Measurements from ENCODE around the gene WFDC1.
"Not testable (repeated sequence)": the region's sequence is repeated elsewhere in the genome, so short reads cannot be mapped to it uniquely, and the experiment has no call there.

The WFDC1 gene

DNA sequence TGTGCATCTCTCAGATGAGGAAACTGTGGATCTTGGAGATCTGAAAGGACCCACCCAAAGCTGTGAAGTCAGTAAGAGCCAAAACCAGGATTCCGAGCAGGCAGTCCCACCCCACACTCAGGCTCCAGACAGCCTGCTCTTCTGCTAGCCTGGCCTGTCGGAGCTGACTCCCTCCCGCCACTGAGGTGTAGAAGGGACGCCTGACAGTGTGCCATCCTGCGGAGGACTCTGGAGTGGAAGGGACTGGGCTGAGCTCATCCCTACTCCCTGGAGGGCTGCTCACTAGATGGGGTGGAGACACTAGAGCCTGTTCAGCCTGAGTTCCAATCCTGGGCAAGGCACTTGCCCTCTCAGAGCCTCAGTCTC, 36.0 kb downstream of the WFDC1 start:
- DNase-seq, result no peak

DNA sequence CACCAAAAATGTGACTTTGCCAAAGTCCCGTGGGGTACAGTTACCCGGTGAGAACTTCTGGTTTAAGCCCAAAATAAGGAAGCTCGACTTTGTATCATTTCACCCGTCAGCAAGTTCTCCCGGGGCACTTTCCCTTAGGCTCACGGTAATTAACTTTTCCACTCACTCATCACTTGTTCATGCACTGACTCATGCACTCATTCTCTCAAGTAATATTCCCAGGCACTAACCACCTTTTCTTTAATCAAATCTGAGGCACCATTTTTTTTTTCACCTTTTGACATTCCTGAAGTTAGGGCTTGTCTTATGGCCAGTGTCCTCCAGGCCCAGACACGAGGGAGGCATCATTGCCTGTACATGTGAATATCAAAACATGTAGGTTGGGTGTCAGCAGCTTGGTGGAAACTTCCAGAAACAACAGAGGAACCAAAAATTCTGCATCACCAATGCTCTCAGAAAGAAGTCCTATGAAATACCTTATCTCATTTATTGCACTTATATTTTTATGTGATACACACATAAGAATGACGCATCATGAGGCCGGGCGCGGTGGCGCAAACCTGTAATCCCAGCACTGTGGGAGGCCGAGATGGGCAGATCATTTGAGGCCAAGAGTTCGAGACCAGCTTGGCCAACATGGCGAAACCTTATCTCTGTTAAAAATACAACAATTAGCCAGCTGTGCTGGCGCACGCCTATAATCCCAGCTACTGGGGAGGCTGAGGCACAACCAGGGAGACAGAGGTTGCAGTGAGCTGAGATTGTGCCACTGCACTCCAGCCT, 37.5 kb downstream of the WFDC1 start:
- no peak for DNase-seq

DNA sequence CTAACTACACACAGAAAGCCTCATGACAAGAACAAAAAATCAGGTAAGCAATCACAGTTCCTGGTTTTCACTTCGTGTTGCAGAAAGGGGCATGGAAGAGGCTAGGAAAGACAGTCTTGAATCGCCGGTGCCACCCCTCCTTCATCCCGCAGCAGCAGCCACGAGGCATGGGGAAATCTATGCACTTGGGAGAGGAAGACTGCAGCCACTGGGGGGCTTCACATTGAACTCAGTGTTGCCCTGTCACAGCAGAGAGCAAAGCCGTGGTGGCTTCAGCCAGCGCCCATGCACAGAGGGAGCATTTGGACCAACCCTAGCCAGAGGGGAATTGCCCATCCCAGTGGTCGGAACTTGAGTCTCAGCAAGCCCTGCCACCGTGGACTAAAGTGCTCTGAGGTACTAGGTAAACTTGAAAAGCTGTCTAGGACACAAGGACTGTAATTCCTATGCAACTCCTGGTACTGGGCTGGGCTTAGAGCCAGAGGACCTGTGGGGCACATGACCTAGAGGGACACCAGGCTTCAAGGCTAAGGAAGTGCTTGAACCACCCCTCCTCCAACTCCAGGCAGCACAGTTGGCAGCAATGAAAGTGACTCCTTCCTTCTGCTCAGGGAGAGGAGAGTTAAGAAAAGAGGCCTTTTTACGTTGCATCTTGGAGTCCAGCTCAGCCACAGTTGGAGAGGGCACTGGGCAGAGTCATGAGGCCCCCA, 38.5 kb downstream of the WFDC1 start:
- peak; percentile 10 for DNase-seq

DNA sequence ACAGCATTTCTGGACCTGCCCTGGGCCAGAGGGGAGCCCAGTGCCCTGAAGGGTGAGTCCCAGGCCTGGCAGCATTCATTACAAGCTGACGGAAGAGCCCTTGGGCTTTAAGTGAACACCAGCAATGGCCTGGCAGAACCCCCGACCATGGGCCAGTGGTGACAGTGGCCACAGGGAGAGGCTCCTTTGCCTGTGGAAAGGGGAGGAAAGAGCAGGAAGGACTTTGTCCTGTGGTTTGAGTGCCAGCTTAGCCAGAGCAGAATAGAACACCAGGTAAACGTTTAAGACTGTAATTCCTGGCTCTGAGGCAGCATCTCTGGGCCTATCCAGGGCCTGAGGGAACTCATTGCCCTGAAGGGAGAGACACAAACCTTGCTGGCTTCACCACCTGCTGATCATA, 39.4 kb downstream of the WFDC1 start:
- no peak for DNase-seq

DNA sequence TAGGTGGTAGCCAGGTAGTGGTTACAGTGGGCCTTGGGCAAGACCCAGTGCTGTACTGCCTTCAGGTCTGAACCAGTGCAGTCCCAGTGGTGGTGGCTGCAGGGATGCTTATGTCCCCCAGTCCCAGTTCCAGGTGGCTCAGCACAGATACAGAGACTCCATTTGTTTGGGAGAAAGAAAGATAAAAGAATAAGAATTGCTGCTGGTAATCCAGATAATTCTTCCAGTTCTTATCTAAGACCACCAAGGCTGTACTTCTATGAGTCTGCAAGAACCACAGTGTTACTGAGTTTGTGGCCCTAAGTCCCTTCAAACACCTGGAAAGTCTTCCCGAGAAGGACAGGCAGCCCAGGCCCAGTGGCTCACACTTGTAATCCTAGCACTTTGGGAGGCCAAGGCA, 39.8 kb downstream of the WFDC1 start:
- DNase-seq, result no peak

DNA sequence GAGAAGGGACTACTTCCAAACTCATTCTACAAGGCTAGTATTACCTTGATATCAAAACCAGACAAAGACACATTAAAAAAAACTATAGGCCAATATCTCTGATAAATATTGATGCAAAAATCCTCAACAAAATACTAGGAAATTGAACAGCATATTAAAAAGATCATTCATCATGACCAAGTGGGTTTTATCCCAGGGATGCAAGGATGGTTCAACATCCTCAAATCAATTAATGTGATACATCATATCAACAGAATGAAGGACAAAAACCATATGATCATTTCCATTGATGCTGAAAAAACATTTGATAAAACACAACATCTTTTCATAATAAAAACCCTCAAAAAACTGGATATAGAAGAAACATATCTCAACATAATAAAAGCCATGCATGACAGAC, 42.6 kb downstream of the WFDC1 start:
- not testable (repeated sequence) for DNase-seq

DNA sequence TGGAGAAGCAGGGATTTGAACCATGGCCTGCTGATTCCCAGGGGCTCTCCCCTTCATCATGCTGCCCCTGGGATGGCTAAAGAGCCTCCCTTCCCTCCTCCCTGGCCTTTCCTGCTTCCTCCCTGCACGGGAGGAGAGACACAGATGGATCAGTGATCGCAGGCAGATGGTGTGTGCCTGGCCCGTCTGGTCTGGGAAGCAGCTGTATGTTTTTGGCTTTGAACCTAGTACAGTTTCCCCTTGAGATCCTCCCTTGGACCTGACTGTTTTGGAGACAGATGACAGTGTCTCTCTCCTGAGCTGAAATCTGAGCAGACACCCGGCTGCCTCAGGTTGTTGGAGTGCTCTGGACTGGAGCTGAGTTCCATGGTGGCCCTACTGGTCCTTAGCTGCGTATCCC, 44.6 kb downstream of the WFDC1 start:
- no peak for DNase-seq

DNA sequence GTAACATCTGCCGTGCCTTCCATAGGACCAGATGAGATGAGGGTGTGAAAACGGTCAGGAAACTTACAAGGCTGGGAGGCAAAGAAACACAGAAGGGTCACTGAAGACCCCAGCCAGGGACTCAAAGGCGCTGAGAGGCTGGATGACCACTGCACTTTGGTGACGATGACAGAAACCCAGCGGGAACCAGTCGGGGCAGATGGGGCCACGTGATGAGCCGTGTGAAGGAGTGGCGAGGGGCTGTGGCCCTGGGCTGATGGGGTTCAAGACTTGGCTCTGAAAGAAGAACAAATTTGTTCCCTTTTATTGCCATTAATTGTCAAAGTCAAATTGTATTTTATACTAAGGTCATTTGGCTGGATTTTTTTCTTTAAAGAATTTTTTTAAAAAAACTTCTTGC, 45.1 kb downstream of the WFDC1 start:
- DNase-seq, result no peak

DNA sequence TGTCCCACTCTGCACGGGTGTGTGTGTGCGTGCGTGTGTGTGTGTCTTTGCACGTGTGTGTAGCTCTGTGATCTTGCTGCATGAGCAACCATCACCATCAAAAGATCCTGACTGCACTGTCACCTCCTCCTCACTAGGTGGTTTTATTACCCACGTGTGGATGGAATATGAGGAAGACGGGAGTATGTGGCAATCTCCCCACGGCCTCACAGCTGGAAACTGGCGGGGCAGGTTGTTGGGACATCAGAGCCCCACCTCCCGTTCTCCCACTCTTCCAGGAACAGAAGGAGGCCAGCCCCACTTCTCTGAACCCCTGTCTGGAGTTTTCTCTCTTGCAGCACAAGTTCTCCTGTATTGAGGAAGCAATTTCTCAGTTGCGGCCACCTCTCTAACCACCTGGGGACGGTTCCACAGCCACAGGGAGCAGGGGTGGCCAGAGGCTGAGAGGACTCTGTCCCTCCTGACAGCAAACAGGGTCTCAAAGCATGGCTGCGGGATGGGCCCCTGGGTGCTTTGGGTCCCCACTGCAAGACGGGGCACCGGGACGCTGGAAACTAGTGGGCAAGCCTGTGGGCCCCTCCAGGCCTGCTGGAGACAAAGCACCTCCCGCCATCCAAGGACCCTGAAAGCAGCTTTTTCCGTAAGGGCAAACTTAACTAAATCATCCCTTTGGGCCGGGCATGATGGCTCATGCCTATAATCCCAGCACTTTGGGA, 45.8 kb downstream of the WFDC1 start:
- no peak for DNase-seq

DNA sequence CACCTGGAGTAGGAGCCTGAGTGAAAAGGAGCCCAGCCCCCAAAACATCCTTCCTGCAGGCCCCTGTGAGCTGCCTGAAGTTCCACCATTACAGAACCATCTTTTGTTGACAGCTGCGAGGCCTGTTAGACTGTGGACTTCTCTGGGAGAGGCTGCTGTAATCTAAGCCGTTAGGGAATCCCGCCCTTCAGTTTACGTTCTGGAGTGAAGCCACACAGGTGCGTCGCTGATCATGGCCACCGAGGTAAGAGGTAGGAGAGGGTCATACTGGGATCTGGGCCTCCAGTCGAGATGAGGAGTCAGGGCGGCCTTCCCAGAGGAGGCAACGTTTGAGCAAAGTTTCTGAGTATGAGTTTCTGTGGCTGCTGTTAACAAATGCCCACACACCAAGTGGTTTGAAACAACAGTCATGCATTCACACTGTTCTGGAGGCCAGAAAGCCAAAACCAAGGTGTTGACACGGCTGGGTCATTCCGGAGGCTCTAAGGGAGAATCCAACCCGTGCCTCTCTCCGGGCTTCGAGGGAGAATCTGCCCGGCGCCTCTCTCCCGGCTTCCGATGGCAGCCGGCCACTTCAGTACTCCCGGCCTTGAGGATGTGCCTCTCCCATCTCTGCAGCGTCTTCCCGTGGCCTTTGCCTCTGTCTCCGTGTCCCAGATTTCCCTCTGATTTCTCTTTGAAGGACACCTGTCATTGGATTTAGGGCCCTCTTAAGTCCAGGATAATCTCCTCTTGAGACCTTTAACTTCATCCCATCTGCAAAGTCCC, 47.0 kb downstream of the WFDC1 start:
- DNase-seq, result no peak

DNA sequence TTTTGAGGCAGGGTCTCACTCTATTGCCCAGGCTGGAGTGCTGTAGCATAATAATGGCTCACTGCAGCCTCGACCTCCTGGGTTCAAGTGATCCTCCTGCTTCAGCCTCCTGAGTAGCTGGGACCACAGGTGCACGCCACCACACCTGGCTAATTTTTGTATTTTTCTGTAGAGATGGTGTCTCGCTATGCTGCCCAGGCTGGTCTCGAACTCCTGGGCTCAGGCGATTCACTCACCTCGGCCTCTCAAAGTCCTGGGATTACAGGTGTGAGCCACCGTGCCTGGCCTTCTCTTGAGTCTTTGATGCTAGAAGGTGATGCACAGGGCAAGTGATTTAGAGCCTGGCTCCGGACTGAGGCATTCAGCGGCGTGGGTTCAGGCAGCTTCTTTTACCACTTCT, 49.1 kb downstream of the WFDC1 start:
- DNase-seq, result not testable (repeated sequence)

DNA sequence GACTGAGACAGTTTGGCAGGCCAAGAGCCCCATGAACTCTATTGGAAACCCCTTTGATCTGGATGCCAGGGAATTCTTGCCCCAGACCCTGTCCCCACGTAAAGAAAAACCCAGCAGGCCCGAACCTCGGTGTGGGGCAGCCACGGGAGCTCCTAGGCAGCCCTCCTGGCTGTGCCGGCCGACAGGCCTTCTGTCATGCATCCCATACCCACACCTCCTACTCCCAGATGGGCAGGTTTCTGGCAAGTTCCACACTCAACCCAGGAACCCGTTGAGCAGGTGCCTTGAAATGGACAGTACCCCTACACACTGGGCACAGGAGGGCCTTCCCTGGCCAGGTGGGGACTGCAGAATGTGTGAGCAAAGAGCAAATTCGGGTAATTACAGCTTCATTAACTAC, 50.1 kb downstream of the WFDC1 start:
- no peak for DNase-seq

DNA sequence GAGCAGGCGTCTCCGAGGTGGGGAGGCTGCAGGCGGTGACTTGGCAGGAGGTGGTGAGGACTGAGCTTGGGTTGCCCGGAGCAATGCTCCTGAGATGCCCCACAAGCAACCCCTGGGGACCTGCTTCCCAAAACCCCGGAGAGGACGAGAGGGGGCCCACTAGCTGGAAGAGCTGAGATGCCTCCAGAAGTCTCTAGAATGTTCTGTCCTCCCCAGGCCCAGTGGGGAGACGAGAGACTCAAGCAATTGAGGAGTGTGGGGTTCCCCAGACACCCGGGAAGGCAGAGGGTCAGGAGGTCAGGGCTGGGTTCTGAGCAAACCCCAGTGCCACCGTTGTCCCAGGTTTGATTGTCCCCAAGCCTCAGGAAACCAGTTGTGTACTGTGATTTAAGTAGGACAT, 52.5 kb downstream of the WFDC1 start:
- no peak for DNase-seq

DNA sequence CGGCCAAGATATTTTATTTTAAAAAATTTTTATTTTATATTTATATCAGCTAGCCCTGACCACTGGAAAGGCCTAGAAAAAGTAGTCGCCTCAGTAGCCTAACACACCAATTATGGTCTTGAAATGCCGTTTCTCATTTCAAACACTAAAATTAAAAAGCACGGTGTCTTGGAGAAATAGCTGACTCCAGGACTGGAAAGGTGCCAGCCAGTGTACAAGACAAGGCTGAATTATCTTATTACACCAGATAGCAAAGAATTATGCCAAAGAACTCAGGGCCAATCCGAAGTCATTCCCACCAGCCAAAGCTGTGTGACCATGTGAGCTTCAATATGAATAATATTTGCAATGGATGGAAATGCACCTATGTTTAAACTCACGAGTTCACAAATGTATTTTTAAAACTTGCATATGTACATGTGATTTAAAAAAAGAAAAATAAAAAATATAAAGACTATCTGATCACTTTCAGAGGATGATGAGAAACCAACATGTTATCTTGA, 53.8 kb downstream of the WFDC1 start:
- no peak for DNase-seq

DNA sequence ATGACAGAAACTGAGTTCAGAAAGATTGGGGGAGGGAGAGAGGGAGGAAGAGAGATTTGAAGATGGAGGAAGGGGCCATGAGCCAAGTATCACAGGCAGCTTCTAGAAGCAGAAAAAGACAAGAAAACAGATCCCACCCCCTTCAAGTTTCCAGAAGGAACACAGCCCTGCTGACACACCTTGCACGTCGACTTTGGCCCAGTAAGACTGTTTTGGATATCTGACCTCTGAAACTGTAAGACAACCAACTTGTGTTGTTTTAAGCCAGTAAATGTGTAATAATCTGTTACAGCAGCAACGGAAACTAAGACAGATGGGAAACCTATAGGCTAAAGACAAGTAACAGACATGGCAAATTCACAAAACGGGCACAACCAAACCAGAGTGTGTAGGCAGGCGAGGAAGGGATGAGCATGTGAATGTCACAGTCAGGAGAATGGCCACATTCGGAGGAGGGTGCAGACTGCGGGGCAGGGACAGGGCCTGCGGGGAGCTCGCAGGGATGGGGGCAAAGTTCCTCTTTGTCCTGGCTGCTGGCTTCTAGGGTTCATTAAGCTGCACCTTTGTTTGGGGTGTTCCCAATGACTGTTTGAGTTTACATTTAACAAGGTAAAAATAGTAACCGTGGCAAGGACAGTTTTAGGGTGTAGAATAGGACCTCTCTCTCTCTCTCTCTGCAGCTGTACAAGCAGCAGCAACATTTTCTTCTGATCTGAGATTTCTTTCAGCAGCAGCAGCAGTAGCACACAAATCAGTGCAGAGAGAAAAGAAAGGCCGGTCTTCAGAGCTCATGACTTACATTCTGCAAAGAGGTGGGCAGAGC, 55.4 kb downstream of the WFDC1 start:
- DNase-seq, result no peak

DNA sequence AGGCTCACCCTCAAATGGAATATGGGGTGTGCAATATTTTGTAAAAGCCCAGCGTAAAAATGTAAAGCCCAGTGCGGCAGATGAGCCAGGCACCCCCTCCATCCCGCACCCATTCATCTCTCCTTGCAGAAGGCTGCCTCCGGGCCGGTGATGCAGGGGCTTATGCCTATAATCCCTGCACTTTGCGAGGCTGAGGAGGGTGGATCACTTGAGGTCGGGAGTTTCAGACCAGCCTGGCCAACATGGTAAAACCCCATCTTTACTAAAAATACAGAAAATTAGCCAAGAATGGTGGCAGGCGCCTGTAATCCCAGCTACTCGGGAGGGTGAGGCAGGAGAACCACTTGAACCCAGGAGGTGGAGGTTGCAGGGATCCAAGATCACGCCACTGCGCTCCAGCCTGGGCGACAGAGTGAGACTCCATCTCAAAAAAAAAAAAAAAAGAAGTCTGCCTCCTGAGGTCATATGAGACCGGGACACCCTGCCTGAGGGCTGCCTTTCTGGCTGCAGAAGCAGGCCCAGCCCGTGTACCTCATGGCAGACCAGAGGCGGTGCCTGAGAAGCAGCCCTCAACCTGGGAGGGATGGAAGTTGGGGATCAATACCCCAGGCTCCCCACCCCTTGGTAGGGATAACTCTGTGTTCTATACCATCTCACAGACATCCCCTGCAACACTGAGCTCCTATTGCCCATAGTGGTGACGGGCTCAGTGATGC, 56.2 kb downstream of the WFDC1 start:
- DNase-seq, result no peak

DNA sequence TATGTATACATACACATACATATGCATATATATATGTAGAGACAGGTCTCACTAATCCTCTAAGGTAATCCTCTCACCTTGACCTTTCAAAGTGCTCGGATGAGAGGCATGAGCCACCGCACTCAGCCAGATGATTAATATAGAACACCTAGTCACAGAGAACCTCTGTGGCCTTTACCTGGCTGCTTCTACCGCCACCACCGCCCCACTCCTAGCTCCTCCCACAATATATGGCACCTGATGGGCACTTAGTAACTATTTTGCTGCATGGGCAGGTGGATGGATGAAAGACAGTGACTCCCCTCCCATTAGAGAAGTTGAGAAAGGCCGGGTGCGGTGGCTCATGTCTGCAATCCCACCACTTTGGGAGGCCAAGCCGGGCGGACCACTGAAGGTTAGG, 57.0 kb downstream of the WFDC1 start:
- no peak for DNase-seq

DNA sequence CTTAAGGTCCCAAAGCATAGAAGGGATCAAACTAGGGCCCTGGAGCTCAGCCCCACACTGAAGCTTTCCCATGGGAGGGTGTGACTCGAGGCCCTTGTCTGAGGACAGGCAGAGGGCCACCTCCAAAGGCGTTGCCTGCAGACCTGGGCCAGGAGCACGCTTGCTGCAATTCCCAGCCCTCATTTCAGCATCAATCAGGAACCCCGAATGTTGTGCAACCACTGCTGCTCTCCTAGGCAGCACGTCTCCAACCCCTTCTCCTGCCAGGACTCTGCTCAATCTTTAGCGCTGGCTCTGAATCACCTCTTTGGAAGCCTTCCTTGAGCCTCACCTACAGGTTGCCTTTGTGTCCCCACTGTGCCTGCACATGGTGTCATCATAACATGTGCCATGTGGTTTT, 59.6 kb downstream of the WFDC1 start:
- DNase-seq, result no peak

DNA sequence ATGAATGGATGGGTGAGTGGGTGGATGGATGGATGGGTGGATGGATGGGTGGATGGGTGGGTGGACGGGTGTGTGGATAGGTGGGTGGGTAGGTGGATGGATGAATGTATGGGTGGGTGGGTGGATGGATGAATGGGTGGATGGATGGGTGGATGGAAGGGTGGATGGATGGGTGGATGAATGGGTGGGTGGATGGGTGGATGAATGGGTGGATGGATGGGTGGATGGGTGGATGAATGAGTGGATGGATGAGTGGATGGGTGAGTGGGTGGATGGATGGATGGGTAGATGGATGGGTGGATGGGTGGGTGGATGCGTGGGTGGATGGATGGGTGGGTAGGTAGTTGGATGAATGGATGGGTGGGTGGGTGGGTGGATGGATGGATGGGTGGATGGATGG, 60.5 kb downstream of the WFDC1 start:
- no peak for DNase-seq

DNA sequence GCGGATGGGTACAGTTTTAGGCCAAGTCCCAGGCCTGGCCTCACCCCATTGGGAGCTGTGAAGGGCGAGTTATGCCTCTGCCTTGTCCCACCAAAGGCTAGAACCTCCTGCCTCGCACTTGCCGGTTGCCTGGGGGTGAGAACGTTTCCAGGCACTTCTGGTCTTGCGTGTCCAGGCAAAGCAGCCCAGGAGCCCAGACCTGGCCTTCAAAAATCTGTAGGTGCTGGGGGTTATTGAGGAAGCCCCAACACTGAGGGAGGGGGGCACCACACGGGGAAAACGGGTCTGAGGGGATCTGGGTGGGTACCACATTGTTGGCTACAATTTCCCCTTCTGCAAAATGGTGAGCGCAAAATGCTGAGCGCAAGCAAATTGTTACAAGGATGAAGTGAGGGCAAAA, 61.5 kb downstream of the WFDC1 start:
- DNase-seq, result no peak

DNA sequence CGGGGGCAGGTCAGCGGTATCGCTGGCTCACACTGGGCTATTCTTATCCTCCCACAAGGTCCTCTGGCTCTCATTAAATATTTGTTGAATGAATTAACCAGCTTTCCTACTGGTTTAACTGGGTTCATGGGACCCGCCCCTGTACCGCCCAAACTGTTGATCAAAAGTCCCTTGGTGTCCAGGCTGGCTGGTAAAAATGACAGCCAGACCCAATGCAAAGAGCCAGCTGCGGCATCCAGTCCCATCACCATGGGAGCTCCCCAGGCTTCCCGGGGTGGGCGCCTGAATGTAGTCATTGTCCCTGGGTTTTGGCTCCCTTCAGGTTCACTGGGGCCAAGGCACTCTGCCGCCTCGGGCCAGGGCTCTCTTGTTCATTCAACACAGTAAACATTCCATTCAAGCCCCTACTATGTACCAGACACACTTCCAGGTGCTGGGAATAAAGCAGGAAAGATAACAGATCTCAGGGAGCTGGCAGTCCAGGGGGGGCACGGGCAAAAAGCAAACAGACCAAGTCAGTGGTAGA, 62.0 kb downstream of the WFDC1 start:
- DNase-seq, result no peak

Measured in NCI-H2029 treated with DMSO at 0.1 percent for 48 hours (cell line).